ENCODE data around the gene SLC22A23. TPM values are rescaled to one million over a fixed set of nuclear protein-coding genes. Genes with fewer than 3 reads are reported as not detected.

The SLC22A23 gene
- total RNA-seq, 1 experiment from 2014 or later = 38.2 TPM

- no peak for TF ChIP-seq AFF4 (CRISPR knock-in tag; IDR thresholded peaks at IDR 0.05; ENCODE audit: borderline replicate concordance)
Observed at GRCh38 chr6:3406362-3406821, 50.5 kb downstream of the SLC22A23 start (continued).

- Mint-ChIP-seq H3K27me3 (ENCODE audit: low read depth) (no peaks in the 10 kb centered on the region), H3K36me3 (peaks cover 14% of the 10 kb centered on the region), H3K4me1 (peaks cover 71% of the 10 kb centered on the region), H3K9me3 (no peaks in the 10 kb centered on the region), H3K4me3 (no peak overlapping the region), H3K27ac (no peak overlapping the region)
- POLR2A ChIA-PET = no interaction called here
- DNase-seq (ENCODE audit: low spot score) = no peak
- TF ChIP-seq HMGXB4 (CRISPR knock-in tag; IDR thresholded peaks at IDR 0.05) (no peak), E2F1 (CRISPR knock-in tag; IDR thresholded peaks at IDR 0.05) (no peak), ERG (CRISPR knock-in tag; IDR thresholded peaks at IDR 0.05) (no peak)
- CTCF ChIA-PET = no interaction called here
- no peak for ATAC-seq
Observed at GRCh38 chr6:3405679-3406078, 51.2 kb downstream of the SLC22A23 start.

- Mint-ChIP-seq H3K4me3 (no peak overlapping the region), H3K27ac (no peak overlapping the region), H3K9me3 (no peaks in the 10 kb centered on the region), H3K4me1 (peaks cover 66% of the 10 kb centered on the region), H3K27me3 (ENCODE audit: low read depth) (no peaks in the 10 kb centered on the region), H3K36me3 (peaks cover 14% of the 10 kb centered on the region)
- ATAC-seq (no peak), DNase-seq (ENCODE audit: low spot score) (no peak)
- CTCF ChIA-PET = interaction anchor here (0.7 kb wide), 1 partner anchor 12 kb away, joined by 3 read pairs; no protein-coding TSS in a partner anchor
- POLR2A ChIA-PET = interaction anchor here (0.5 kb wide), 1 partner anchor 1044 kb away, joined by 5 read pairs; no protein-coding TSS in a partner anchor
- no peak for TF ChIP-seq MYBL2 (CRISPR knock-in tag; IDR thresholded peaks at IDR 0.05)
- no peak for TF ChIP-seq ZNF512 (CRISPR knock-in tag; IDR thresholded peaks at IDR 0.05; ENCODE audit: borderline replicate concordance)
- TF ChIP-seq RELA (CRISPR knock-in tag; IDR thresholded peaks at IDR 0.05; ENCODE audit: borderline replicate concordance) = no peak
- TF ChIP-seq CDX4 (CRISPR knock-in tag; IDR thresholded peaks at IDR 0.05; ENCODE audit: borderline replicate concordance) = no peak
- TF ChIP-seq ZNF671 (CRISPR knock-in tag; IDR thresholded peaks at IDR 0.05) = no peak
- no peak for TF ChIP-seq ZSCAN18 (CRISPR knock-in tag; IDR thresholded peaks at IDR 0.05)
- no peak for TF ChIP-seq TEAD1 (CRISPR knock-in tag; IDR thresholded peaks at IDR 0.05)
- TF ChIP-seq CREM (CRISPR knock-in tag; IDR thresholded peaks at IDR 0.05) = no peak
- no peak for TF ChIP-seq ARID4B (CRISPR knock-in tag; IDR thresholded peaks at IDR 0.05; ENCODE audit: borderline replicate concordance)
- no peak for TF ChIP-seq HMGA2 (CRISPR knock-in tag; IDR thresholded peaks at IDR 0.05)
- no peak for TF ChIP-seq FOXK1 (CRISPR knock-in tag; IDR thresholded peaks at IDR 0.05)
Observed at GRCh38 chr6:3405182-3405518, 51.7 kb downstream of the SLC22A23 start.
